HFF-Myc (cell line): ENCODE results near the gene PAPOLG.
"Not testable (repeated sequence)": the region's sequence is repeated elsewhere in the genome, so short reads cannot be mapped to it uniquely, and the experiment has no call there.

Experiments
- DNase-seq: peaks from one replicate; pipeline ENCODE4 v3.0.0-alpha.2; 2011; ENCODE audit warnings: low read depth; ENCODE audit errors: extremely low read depth
- H3K4me3 ChIP-seq: replicated peaks from 2 replicates; pipeline ENCODE4 v1.5.1; 2011; ENCODE audit warnings: low read depth, mild to moderate bottlenecking, control low read depth, low read length
- TF ChIP-seq, protein P1 (sequence below): IDR thresholded peaks from 2 replicates; pipeline ENCODE4 v1.5.1; 2012; ENCODE audit warnings: mild to moderate bottlenecking, low read depth, low read length, control low read depth; ENCODE audit errors: missing control alignments

PAPOLG gene

GRCh38 chr2:60796573-60797509 is 40.8 kb downstream of the PAPOLG start:
- no peak for DNase-seq
- TF ChIP-seq, protein P1, sequence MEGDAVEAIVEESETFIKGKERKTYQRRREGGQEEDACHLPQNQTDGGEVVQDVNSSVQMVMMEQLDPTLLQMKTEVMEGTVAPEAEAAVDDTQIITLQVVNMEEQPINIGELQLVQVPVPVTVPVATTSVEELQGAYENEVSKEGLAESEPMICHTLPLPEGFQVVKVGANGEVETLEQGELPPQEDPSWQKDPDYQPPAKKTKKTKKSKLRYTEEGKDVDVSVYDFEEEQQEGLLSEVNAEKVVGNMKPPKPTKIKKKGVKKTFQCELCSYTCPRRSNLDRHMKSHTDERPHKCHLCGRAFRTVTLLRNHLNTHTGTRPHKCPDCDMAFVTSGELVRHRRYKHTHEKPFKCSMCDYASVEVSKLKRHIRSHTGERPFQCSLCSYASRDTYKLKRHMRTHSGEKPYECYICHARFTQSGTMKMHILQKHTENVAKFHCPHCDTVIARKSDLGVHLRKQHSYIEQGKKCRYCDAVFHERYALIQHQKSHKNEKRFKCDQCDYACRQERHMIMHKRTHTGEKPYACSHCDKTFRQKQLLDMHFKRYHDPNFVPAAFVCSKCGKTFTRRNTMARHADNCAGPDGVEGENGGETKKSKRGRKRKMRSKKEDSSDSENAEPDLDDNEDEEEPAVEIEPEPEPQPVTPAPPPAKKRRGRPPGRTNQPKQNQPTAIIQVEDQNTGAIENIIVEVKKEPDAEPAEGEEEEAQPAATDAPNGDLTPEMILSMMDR: no peak

DNA sequence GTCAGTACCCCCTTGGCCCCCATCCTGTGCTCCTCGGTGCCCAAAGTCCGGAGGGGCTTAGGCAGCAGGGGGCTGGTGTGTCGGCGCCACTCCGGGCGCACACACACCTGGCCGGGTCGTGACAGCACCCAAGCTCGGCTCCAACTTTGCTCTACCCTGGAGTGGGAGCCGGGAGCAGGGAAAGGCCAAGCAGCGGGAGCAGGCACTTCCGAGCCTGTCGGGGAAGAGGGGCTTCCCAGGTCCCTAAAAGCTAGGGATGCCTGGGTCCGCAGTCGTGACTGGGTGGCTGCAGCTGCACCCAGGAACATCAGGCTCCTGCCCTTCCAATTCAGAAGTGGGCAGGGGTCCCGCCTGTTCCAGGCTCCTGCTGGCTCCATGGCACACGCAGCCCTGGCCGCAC is 48.4 kb downstream of the PAPOLG start:
- no peak for DNase-seq
- TF ChIP-seq, protein P1: no peak
- no peak overlapping the region for H3K4me3 ChIP-seq

More at GRCh38 chr2:60796573-60797509, 40.8 kb downstream of the PAPOLG start:
- no peak overlapping the region for H3K4me3 ChIP-seq

DNA sequence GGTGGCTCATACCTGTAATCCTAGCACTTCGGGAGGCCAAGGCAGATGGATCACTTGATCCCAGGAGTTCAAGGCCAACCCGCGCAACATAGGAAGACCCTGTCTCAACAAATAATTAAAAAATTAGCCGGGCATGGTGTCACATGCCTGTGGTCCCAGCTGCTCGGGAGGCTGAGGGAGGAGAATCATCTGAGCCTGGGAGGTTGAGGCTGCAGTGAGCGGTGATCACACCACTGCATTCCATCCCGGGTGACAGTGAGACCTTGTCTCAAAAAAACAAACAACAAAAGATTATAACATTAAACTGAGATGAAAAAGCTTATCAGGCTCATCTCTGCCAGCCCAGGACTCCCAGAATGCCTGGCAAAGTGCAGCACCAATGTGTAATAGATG is 50.5 kb downstream of the PAPOLG start:
- TF ChIP-seq, protein P1: no peak
- DNase-seq: no peak
- no peak overlapping the region for H3K4me3 ChIP-seq

DNA sequence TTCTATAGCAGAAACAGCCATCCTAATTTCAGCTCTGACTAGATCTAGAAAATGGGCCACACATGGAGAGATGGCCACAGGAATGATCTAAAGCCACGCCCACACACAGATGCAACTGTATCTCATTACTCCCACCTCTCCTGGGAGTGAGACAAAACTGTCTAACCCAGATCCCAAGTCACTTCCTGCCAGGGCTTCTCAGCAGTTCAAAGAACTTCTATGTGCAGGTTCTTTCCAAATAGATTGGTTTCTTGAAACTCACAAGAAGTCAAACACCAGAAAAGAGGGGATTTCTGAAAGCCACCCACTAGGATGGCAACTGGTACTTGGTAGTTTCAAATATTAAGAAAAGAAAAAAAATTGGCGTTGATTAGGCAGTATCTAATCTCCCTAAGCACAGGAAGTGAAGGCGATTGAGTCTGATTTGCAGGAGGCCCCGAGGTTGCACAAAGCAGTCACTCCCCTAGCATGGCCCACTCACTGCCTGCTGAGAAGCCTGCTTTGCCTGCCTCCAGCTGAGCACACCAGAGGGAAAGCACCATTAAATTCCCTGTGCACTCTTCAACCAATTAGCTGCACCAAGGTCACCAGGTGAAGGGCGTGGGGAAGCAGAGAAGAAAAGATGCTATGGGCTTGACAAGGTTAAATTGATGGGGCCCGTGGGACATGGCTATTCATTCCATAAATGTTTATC is 51.1 kb downstream of the PAPOLG start:
- TF ChIP-seq, protein P1: no peak
- peak; percentile 78 for DNase-seq
- H3K4me3 ChIP-seq: no peak overlapping the region

GRCh38 chr2:60808330-60808801 is 52.3 kb downstream of the PAPOLG start:
- H3K4me3 ChIP-seq: no peak overlapping the region
- TF ChIP-seq, protein P1: no peak
- no peak for DNase-seq

- TF ChIP-seq, protein P1: no peak
- DNase-seq: no peak
- H3K4me3 ChIP-seq: no peak overlapping the region
These were observed 55.7 kb downstream of the PAPOLG start for GRCh38 chr2:60811491-60812375.

DNA sequence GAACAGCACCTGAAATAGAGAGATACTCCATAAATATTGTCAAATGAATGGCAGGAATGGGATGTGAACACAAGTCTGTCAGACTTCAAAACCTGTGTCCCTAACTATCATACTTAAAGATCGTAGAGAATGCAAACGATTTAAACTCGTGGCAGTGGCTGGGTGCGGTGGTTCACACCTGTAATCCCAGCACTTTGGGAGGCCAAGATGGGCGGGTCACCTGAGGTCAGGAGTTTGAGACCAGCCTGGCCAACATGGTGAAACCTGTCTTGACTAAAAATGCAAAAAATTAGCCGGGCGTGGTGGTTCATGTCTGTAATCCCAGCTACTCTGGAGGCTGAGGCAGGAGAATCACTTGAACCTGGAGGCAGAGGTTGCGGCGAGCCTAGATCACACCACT is 61.1 kb downstream of the PAPOLG start:
- not testable (repeated sequence) for H3K4me3 ChIP-seq, DNase-seq
